Hepatocyte (in vitro differentiated cells): Measurements from ENCODE around the gene WDR6.

Experiments used
- CTCF ChIP-seq: fragments of 200-600 bp; sonication (generic); IDR thresholded peaks from 2 replicates; pipeline ENCODE4 v1.5.1; 2016; ENCODE audit warnings: antibody characterized with exemption, mild to moderate bottlenecking; ENCODE audit not compliant: poor library complexity
- EZH2 ChIP-seq: fragments of 200-600 bp; sonication (generic); IDR thresholded peaks from 2 replicates; pipeline ENCODE4 v1.6.1; 2016; ENCODE audit warnings: antibody characterized with exemption, mild to moderate bottlenecking, borderline replicate concordance
- EZH2phosphoT487 ChIP-seq: fragments of 200-600 bp; sonication (generic); IDR thresholded peaks from one replicate; pipeline ENCODE4 v1.6.1; 2018; ENCODE audit warnings: antibody characterized with exemption, mild to moderate bottlenecking, low read depth, moderate library complexity; ENCODE audit not compliant: unreplicated experiment, severe bottlenecking

DNA sequence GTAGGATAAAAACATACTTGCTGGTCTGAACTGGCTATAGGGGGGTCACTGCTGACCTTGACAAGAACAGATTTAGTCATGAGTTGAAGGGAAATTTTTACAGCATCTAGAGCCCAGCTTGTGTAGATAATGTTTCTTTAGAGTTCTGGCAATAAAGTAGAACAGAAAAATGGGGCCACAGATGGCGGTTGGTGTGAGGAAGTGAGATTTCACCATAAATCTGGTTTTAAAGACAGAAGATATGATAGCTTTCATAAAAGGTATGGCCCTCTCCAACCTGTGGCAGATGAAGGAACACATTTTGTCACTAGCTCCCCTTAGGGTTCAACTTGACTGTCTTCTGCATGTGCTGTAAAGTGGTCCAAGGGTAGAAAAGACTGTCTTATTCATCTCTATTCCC, 46.4 kb downstream of the WDR6 start:
- no peak for TF ChIP-seq CTCF
- TF ChIP-seq EZH2 = no peak
- TF ChIP-seq EZH2phosphoT487 = no peak
